ENCODE data around the gene RALB. TPM values are rescaled to one million over a fixed set of nuclear protein-coding genes. Genes with fewer than 3 reads are reported as not detected.

RALB gene
- total RNA-seq, 1 donor from 2014 or later, result 23.5 TPM

DNA sequence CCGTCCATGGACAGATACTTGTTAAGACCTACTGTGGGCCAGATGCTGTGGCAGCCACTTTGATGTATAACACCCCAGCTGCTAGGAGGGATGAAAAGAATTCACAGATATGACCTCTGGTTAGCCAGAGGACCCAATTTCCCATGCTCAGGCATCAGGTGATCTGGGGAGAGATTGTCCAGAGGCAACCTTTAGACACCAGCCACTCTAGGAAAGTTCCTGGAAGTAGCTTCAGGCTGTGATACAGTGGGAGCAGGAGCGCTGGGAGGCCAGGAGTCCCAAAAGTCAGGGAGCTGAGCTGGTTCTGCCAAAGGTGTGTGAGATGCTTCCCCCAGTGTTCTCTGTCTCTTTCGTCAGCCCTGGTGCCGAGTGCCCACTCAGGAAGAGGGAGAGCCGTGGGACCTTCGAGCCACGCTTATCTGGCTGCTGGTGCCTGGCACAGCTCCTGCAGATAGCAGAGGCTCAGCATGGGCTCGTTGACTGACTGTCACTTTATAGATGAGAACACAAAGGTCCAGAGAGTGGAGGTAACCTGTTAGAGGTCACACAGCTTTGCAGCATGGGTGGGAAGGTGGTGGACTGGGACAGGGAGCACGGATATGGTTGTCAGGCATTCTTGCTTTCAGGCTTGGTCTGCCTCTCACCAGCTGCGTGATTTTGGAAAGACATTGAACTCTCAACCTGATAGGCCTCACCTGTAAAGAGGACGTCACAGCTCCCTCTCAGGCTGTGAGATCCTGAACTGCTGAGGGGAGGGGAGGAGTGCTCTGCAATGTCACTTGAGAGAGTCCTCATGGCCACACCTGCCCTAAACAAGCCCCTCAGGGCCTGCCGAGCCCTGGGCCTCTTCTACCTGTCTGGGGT, 7.8 kb upstream of the RALB start:
- H3K27me3 Mint-ChIP-seq (ENCODE audit: low read depth), result peaks cover 7% of the 10 kb centered on the region
- no peak overlapping the region for H3K4me3 Mint-ChIP-seq (ENCODE audit: unreplicated experiment)
- no peaks in the 10 kb centered on the region for H3K9me3 Mint-ChIP-seq (ENCODE audit: low read depth)
- DNase-seq (ENCODE audit: low spot score), result no peak
- TF ChIP-seq, protein P1, sequence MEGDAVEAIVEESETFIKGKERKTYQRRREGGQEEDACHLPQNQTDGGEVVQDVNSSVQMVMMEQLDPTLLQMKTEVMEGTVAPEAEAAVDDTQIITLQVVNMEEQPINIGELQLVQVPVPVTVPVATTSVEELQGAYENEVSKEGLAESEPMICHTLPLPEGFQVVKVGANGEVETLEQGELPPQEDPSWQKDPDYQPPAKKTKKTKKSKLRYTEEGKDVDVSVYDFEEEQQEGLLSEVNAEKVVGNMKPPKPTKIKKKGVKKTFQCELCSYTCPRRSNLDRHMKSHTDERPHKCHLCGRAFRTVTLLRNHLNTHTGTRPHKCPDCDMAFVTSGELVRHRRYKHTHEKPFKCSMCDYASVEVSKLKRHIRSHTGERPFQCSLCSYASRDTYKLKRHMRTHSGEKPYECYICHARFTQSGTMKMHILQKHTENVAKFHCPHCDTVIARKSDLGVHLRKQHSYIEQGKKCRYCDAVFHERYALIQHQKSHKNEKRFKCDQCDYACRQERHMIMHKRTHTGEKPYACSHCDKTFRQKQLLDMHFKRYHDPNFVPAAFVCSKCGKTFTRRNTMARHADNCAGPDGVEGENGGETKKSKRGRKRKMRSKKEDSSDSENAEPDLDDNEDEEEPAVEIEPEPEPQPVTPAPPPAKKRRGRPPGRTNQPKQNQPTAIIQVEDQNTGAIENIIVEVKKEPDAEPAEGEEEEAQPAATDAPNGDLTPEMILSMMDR (IDR thresholded peaks at IDR 0.05), result no peak
- H3K27ac Mint-ChIP-seq (ENCODE audit: unreplicated experiment), result no peak overlapping the region
- H3K36me3 Mint-ChIP-seq (ENCODE audit: low read depth), result no peaks in the 10 kb centered on the region
- H3K4me1 Mint-ChIP-seq (ENCODE audit: low read depth), result peaks cover 3% of the 10 kb centered on the region

DNA sequence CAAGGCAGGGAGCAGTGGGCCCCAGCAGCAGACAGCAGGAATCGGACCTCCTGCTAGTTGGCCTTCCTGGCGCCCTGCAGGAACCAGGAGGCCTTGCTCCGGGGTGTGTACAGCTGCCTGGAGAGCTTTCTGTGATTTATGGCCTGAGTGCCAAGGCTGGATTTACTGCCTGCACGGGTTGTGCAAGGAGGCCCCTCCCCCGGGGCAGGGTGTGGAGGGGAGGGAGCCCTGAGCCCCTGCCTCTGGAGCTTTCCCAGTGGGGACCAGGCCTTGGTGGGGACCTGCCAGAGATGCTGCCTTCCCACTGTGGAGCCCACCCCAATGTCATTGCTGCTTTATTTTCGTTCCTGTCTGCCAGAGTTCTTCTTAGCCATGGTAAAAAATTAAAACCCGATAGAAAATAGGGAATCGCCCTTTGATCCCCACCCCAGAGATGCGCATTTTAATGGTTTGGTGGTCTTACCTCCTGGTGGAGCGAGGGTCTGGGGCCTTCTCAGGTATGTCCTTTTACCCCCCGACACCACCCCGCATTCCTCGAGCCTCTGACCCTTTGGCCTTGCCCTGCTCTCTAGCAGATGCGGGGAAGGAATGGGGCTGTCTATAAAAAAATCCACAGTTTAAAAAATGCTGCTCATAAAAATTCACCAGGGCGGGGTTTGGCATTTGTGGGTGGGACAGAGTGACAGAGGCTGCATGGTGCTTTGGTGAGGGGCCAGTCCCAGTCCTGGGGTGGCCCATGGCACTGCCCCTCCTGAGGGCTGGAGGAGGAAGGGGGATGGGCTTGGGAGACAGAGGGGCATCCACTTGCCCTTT, 6.9 kb upstream of the RALB start:
- Mint-ChIP-seq H3K4me3 (ENCODE audit: unreplicated experiment) (no peak overlapping the region), H3K27ac (ENCODE audit: unreplicated experiment) (no peak overlapping the region), H3K27me3 (ENCODE audit: low read depth) (peaks cover 7% of the 10 kb centered on the region), H3K36me3 (ENCODE audit: low read depth) (no peaks in the 10 kb centered on the region), H3K4me1 (ENCODE audit: low read depth) (peaks cover 2% of the 10 kb centered on the region), H3K9me3 (ENCODE audit: low read depth) (no peaks in the 10 kb centered on the region)
- DNase-seq (ENCODE audit: low spot score), result no peak
- TF ChIP-seq, protein P1 (IDR thresholded peaks at IDR 0.05), result no peak

GRCh38 chr2:120246546-120247300, 5.9 kb upstream of the RALB start:
- Mint-ChIP-seq H3K27me3 (ENCODE audit: low read depth) (peaks cover 7% of the 10 kb centered on the region), H3K4me3 (ENCODE audit: unreplicated experiment) (no peak overlapping the region), H3K9me3 (ENCODE audit: low read depth) (no peaks in the 10 kb centered on the region), H3K27ac (ENCODE audit: unreplicated experiment) (no peak overlapping the region), H3K36me3 (ENCODE audit: low read depth) (no peaks in the 10 kb centered on the region), H3K4me1 (ENCODE audit: low read depth) (peaks cover 4% of the 10 kb centered on the region)
- DNase-seq (ENCODE audit: low spot score), result no peak
- TF ChIP-seq, protein P1 (IDR thresholded peaks at IDR 0.05), result no peak

DNA sequence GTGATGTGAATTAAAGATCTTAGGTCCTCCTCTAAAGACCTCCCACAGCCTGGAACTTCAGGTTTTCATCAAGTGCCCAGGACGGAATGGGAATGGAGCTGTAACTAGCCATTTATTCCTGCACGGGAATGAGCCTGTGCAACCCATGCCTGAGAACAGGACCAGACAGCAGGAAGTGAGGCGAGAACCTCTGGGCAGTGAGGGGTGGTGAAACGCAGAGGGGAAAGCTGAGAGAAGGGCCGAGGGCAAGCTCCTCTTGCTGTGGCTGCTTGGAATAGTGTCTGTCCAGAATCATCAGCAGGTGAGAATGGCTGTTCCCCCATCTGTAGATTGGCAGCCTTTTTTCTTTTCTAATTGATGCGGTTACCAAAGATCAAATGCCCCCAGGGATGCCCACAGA, 4.8 kb upstream of the RALB start:
- H3K36me3 Mint-ChIP-seq (ENCODE audit: low read depth), result no peaks in the 10 kb centered on the region
- no peak overlapping the region for H3K4me3 Mint-ChIP-seq (ENCODE audit: unreplicated experiment)
- H3K27me3 Mint-ChIP-seq (ENCODE audit: low read depth), result peaks cover 7% of the 10 kb centered on the region
- H3K9me3 Mint-ChIP-seq (ENCODE audit: low read depth), result no peaks in the 10 kb centered on the region
- H3K27ac Mint-ChIP-seq (ENCODE audit: unreplicated experiment), result no peak overlapping the region
- peaks cover 11% of the 10 kb centered on the region for H3K4me1 Mint-ChIP-seq (ENCODE audit: low read depth)
- TF ChIP-seq, protein P1 (IDR thresholded peaks at IDR 0.05), result no peak
- DNase-seq (ENCODE audit: low spot score), result no peak

GRCh38 chr2:120250640-120251039, 2.0 kb upstream of the RALB start:
- Mint-ChIP-seq H3K27me3 (ENCODE audit: low read depth) (peaks cover 7% of the 10 kb centered on the region), H3K4me1 (ENCODE audit: low read depth) (peaks cover 24% of the 10 kb centered on the region)

More at GRCh38 chr2:120250640-120251039, 2.0 kb upstream of the RALB start:
- Mint-ChIP-seq H3K27ac (ENCODE audit: unreplicated experiment) (no peak overlapping the region), H3K9me3 (ENCODE audit: low read depth) (no peaks in the 10 kb centered on the region), H3K36me3 (ENCODE audit: low read depth) (no peaks in the 10 kb centered on the region), H3K4me3 (ENCODE audit: unreplicated experiment) (no peak overlapping the region)
- no peak for DNase-seq (ENCODE audit: low spot score)
- TF ChIP-seq, protein P1 (IDR thresholded peaks at IDR 0.05), result no peak
